Measurements from ENCODE around the gene KLHL9.

The KLHL9 gene

DNA sequence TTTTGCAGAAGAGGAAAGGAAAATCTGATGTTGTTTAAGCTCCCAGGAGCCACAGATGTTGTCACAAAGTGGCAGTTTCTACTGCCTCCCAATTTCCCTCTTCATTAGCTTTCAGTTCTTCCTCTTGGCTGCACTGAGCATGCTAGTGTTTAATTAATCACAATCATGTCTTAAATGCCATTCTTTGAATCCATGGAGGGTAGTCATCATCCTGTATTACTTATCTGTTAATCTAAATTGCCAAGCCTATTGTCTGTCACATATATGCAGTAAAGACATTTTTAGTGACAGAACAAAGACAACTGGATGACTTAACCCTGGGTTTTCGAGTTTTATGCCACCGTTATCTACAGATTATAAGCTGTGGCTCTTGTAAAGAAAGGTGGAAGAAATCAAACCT, 14.7 kb downstream of the KLHL9 start:
- H3K4me3 ChIP-seq (ENCODE audit: low read depth, low read length): no peak overlapping the region

DNA sequence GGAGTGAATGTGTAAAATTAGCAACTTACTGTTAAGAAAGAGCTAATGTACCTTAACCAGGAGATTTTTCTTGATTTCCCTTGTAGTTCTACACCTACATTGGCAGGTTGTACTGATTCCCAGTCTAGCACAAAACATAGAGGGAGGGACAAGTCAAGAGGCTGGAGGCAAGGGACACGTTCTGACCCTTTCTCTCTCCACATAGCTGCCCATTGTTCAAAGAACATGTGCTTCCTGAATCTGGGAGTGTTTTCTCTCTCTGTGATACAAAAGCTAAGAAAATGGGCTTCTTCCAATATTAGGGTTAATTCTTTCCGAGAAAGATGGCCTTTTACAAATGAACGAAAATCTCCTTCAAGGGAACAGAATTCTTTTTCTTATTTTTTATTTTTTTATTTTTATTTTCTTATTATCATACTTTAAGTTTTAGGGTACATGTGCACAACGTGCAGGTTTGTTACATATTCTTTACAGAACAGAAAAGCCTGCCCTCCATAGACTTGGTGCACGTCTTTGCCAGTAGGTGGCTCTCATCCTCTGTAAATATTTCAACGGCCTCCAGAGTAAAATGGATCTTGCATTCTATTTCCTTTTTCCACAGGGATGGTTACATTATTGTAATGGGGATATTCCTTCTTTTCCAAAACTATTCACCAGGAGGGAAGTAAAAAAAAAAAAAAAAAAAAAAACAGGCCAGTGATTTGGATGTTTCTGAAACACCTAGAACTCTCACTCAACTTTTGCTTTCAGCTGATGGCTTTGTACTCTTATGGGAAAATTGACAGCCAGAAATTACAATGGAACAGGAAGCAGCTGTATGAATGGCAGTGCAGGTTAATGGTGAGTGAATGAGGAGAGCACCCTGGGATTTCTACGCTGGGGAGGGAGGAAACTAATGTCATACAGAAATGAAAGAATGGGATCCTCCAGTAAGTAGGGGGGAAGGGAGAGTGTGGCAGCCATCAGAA, 17.0 kb downstream of the KLHL9 start:
- no peak overlapping the region for H3K4me3 ChIP-seq (ENCODE audit: low read depth, low read length)

DNA sequence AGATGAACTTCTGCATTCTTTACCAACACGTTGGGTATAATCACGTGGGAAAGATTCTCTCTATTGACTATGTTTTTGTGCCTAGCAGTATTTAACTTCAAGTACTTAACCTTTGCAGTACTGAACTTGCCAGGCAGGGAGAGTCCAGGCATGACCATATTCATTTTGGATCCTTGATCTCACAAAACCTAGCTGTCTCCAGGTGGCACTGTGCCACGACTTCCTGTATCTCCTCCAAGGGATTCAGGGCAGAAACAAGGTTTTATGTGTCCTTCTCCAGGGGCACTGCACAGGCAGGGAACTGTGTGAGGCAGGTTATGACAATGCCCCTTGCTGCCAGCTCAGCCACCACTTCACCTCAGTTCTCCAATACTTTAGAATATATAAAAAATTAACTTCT, 18.3 kb downstream of the KLHL9 start:
- H3K4me3 ChIP-seq (ENCODE audit: low read depth, low read length): no peak overlapping the region

DNA sequence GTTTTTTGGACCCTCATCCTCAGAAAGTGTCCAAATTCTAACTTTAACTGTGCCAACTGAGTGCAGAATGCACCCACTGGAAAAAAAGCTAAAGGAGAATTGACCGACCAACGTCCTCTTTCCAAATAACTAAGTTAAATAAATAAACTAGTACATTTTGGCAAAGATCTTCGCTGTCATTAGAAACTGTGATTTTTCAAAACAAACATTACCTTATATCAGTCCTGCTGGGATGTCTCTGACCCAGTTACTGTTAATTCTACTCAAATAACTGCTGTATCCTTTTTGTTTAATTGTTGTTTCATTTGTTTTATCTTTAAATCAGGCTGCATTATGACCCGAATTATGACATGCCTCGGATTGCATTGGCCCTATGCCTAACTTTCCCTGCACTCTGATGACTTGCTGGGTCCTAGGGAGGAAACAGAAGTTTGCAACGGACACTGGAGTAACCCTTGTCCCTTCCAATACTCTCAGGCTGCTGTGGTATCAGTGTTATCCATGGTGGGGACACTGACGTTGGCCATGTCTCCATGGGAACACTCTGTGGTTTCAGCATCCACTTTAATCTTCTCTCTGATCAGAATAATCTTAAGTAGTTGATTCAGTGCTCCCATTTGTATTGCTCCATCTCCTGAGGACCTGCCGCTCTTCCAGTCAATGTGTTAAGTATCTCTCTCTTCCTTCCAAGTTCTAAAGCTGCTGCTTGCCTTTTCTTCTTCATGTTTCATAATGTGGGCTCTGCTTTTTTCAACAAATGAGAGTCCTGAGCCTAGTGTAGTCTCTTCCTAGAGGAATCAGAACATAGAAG, 19.0 kb downstream of the KLHL9 start:
- no peak overlapping the region for H3K4me3 ChIP-seq (ENCODE audit: low read depth, low read length)

DNA sequence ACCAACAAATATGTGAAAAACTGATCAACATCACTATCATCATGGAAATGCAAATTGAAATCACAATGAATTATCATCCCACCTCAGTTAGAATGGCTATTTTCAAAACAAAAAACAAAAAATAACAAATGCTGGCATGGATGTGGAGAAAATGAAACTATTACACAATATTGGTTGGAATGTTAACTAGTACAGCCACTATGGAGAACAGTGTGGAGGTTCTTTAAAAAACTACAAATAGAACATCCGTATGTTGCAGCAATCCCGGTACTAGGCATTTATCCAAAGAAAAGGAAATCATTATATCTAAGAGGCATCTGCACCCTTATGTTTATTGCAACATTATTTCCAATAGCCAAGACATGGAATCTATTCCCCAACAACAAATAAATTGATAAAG, 21.1 kb downstream of the KLHL9 start:
- H3K4me3 ChIP-seq (ENCODE audit: low read depth, low read length): no peak overlapping the region

DNA sequence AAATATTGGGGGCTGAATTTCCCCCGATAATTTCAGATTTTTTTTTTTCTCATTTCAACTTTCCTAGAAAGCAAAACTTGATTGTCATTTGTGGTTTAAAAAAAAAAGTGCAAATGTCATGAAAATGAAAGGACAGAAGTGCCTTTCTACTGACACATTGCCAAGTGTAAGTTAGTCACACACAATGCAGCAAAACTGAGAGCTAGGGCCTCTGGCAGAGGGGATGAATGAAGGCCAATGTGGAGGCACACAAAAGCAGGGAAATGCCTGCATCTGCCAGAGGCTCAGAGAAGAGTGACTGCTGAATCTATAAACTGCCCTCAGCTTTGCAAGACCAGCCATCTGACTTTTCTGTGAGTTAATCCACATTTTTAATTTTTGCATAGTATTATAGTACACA, 23.3 kb downstream of the KLHL9 start:
- H3K4me3 ChIP-seq (ENCODE audit: low read depth, low read length): no peak overlapping the region

DNA sequence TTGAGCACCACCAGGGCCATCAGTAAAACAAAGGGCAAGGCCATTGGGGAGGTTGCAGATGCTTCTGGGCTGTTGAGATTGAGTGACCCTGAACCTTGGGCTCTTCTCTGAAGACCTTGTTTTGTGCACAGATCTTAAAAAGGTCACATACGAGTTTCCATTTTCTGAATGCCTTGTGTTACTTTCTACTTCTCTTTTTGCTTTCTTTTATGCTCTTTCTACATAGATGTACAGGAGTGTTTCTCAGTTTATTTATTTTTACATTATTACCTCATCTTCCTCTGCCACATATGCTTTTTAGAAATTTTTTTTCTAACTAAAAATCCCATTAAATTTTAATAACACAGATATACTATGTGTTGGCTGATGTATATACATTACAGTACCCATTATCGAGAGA, 30.0 kb downstream of the KLHL9 start, which contains the start of gene IFNA5:
IFNA5 (minus strand) TSS at position 101 of the 400 bp plus-strand sequence; CDS start at position 44, 57 bp downstream.
- H3K4me3 ChIP-seq (ENCODE audit: low read depth, low read length): no peak within 1 kb of the TSS

DNA sequence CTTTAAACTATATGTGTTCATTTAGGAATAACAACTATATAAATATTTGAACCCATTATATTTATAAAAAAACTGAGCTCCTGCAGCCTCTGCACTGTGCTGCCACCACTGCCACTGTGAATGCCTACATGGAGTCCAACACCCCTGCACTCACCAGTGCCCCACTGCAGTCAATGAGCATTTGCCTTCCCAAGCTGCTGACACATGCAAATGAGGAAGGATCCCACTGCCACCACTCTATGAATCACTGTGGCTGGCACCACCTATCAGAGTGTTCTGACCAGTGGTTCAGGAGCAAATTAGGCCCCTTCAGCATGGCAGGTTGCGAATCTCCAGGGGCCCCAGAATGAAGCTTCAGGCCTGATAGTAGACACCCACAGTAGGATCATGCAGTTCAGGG, 39.2 kb downstream of the KLHL9 start:
- H3K4me3 ChIP-seq (ENCODE audit: low read depth, low read length): no peak overlapping the region

DNA sequence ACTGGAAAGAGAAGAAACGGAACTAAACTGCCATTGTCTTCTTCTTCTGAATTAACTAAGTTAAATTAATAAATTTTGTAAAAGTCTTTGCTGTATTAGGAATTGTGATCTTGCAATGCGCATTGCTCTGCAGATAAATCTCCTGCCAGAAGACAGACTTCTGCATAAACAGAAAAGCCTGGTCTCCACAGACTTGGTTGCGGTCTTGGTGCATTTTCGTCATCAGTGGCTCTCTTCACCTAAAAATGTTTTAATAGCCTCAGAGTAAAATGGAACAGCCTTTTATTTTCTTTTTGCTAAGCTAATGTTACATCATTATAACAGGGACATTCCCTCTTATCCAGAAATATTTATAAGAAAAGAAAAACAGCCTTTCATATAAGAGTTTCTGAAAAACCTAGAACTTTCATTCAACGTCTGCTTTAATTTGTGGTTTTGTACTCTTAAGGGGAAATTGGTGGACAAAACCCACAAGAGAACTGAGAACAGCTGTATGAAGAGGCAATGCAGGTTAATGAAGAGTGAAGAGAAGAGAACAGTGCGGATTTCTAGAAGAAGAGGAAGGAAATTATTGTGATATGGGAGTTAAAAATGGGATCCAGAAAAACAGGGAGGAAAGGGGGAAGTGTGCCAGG, 40.2 kb downstream of the KLHL9 start:
- no peak overlapping the region for H3K4me3 ChIP-seq (ENCODE audit: low read depth, low read length)

DNA sequence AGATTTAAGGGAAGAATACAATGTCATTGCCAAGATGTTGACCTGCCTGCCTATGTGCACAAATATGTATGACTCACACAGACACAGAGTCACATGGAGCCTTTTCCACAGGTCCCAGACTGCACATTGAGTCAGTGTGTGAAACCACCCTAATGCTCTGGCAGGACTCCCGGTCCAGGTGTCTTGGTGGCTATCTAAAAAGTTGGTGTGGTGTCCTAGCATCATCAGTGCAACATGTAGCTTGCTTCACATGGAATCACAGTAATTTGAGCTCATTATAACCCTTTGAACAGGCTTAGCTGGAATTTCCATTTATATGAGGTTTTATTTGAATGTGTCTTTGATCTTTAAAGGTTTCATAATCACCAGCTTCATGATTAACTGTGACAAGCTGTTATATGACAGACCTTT, 40.8 kb downstream of the KLHL9 start:
- H3K4me3 ChIP-seq (ENCODE audit: low read depth, low read length): no peak overlapping the region

DNA sequence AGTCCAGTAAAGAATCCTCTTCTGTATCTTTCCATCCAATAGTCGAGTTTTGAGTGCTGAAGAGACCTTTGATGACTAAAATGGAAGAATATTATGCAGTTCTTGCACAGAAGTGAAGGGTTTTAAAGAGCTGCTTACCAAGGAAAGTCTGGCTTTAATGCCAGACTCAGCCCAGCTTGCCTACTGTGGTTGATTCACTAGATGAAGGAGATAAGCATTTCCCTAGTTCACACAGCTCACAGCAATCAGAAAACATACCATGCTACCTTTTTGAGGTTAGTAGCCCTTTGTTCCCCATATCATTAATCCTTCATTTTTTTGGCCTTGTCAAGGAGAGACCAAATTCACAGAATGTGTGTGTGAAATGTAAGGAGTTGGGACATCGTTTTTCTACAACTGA, 45.4 kb downstream of the KLHL9 start:
- no peak overlapping the region for H3K4me3 ChIP-seq (ENCODE audit: low read depth, low read length)

DNA sequence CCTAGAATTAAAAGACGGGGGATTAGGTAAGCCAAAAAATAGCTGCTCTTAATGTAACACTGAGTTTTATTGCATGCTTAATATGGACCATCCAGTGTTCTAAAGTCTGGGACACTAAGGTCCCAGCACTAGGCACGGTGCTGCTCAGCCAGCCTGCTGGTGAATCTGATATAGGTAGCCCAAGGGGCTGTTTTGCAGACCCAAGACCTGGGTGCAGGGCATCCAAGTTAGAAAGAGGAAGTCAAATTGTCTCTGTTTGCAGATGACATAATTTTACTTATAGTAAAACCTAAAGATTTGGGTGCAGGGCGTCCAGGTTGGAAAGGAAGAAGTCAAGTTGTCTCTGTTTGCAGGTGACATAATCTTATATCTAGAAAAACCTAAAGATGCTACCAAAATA, 47.9 kb downstream of the KLHL9 start:
- H3K4me3 ChIP-seq (ENCODE audit: low read depth, low read length): no peak overlapping the region

DNA sequence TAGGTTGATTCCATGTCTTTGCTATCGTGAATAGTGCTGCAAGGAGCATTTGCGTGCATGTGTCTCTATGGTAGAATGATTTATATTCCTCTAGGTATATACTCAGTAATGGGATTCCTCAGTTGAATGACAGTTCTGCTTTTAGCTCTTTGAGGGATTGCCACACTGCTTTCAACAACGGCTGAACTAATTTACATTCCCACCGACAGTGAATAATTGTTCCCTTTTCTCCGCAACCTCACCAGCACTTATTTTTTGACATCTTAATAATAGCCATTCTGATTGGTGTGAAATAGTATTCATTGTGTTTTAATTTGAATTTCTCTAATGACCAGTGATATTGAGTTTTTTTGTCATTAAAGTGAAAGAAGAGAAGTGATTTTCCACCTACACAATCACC, 48.5 kb downstream of the KLHL9 start:
- no peak overlapping the region for H3K4me3 ChIP-seq (ENCODE audit: low read depth, low read length)

DNA sequence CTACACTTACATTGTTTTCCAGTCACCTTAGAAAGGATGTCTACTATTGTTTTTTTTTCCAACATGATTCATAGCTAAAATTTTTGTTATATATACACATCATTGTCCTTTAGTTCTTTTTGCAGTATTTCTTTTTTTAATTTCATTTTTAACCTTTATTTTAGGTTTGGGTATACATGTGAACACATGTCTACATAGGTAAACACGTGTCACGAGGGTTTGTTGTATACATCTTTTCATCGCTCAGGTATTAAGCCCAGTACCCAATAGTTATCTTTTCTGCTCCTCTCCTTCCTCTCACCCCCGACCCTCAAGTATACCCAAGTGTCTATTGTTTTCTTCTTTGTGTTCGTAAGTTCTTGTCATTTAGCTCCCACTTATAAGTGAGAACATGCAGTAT, 49.1 kb downstream of the KLHL9 start:
- no peak overlapping the region for H3K4me3 ChIP-seq (ENCODE audit: low read depth, low read length)

DNA sequence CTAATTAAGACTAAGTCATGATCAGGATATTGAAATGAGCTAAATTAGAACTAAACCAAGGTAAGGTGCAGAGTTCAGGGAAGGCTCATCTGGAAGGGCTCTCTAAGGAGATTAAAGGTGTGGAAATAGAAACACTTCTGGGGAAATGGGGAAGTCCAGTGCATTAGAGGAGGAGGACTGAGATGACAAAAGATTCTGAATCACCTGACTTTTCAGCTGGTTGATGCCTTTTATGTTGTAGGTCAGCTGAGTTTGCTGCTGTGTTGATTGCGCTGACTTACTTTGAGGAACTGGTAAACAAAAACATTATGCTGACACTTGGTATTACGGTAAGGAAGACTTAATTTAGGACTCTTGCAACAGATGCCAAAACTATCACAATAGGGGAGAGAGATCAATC, 53.9 kb downstream of the KLHL9 start:
- no peak overlapping the region for H3K4me3 ChIP-seq (ENCODE audit: low read depth, low read length)

Data from iPS-11a (cell line).